Motor neuron (in vitro differentiated cells): ENCODE results near the gene ZNF70. TPM values are rescaled to one million over a fixed set of nuclear protein-coding genes. Genes with fewer than 3 reads are reported as not detected.

Experiments
- ATAC-seq, 8 experiments: fragments of 200-7000 bp; cut with Tn5 transposase; replicated peaks in 6 of 8; 2 replicates each; pipeline ENCODE4 v1.8.0; 2021; ENCODE audit warnings: mild to moderate bottlenecking in 8 of 8, moderate library complexity in 8 of 8
- H3K27ac ChIP-seq, 2 donors: fragments of 250-450 bp; sonication (Bioruptor Pico); 2 replicates each; pipeline ENCODE4 v1.9.0; 2021; ENCODE audit warnings: antibody characterized with exemption in 2 of 2, mild to moderate bottlenecking in 2 of 2, moderate library complexity in 1 of 2
- H3K4me1 ChIP-seq, 2 donors: fragments of 250-450 bp; sonication (Bioruptor Pico); replicated peaks in 1 of 2; 2 replicates each; pipeline ENCODE4 v1.6.1; 2021; ENCODE audit warnings: antibody characterized with exemption in 2 of 2, mild to moderate bottlenecking in 2 of 2, moderate library complexity in 1 of 2
- H3K4me3 ChIP-seq, 5 donors: fragments of 250-450 bp; sonication (Bioruptor Pico); 2 replicates each; pipeline ENCODE4 v1.9.0; 2021; ENCODE audit warnings: antibody characterized with exemption in 5 of 5, mild to moderate bottlenecking in 5 of 5, moderate library complexity in 4 of 5
- WGBS, 10 experiments: fragments of 450-650 bp; shearing (Covaris generic); methylation state at CpG; one replicate each; pipeline ENCODE4 v1.0.0; 2022; 5-methylcytosine and 5-hydroxymethylcytosine counted together
- in situ Hi-C, 9 experiments: fragments of 400-800 bp; cut with MboI; loops; one replicate each; pipeline ENCODE4 v1.15.0; 2021; ENCODE audit warnings: low sequenced_read_pairs in 9 of 9, low pct_unique_long_range_greater_than_20kb in 2 of 9; ENCODE audit not compliant: unreplicated experiment in 9 of 9
- total RNA-seq, 8 experiments: library from RNA; unstranded; fragments of 300-600 nt; gene quantifications; 2 replicates each; pipeline versions ENCODE4 v1.2.3 to v1.2.4, GENCODE V29; 2022

ZNF70 gene
- total RNA-seq, 8 experiments from 2014 or later = 5.7 to 11.1 (median 7.8) TPM

- H3K4me1 ChIP-seq = peaks cover 21 to 29% of the 10 kb centered on the region in 2 donors
- no peak for ATAC-seq
- in situ Hi-C loops = no loop called here
- WGBS, 10 experiments = 30 to 100% (median 82%) methylated on average over 1 to 7 of the region's 8 CpGs
- H3K4me3 ChIP-seq = no peak overlapping the region
- H3K27ac ChIP-seq = no peak overlapping the region
Observed at GRCh38 chr22:23784215-23784732, 33.4 kb upstream of the ZNF70 start.

- Histone ChIP-seq H3K4me3 (no peak overlapping the region), H3K27ac (no peak overlapping the region), H3K4me1 (peaks cover 15 to 21% of the 10 kb centered on the region in 2 donors)
- WGBS, 10 experiments = 67 to 100% (median 80%) methylated on average over 1 to 2 of the region's 15 CpGs; no CpG with 5 or more reads in 7 of the 10 experiments
- in situ Hi-C loops = no loop called here
- no peak for ATAC-seq
Observed at GRCh38 chr22:23783265-23784150, 32.6 kb upstream of the ZNF70 start.

GRCh38 chr22:23782703-23783102 lies 31.8 kb upstream of the ZNF70 start:
- WGBS, 10 experiments = no CpG with 5 or more reads among the region's 1 CpG
- ATAC-seq = no peak
- no peak overlapping the region for H3K27ac ChIP-seq
- no peak overlapping the region for H3K4me3 ChIP-seq
- in situ Hi-C loops = no loop called here
- H3K4me1 ChIP-seq = peaks cover 8 to 15% of the 10 kb centered on the region in 2 donors

GRCh38 chr22:23782252-23782651 lies 31.3 kb upstream of the ZNF70 start:
- H3K27ac ChIP-seq = no peak overlapping the region
- in situ Hi-C loops = no loop called here
- H3K4me1 ChIP-seq = peaks cover 8 to 15% of the 10 kb centered on the region in 2 donors
- ATAC-seq = no peak
- no peak overlapping the region for H3K4me3 ChIP-seq
- 93 to 100% (median 100%) methylated on average over 1 to 3 of the region's 16 CpGs; no CpG with 5 or more reads in 7 of the 10 experiments for WGBS, 10 experiments

- peak; percentile 21 to 97 (median 42) for ATAC-seq
- 0 to 92% (median 20%) methylated on average over 1 to 7 of the region's 14 CpGs; no CpG with 5 or more reads in 3 of the 10 experiments for WGBS, 10 experiments
- no peak overlapping the region for H3K4me3 ChIP-seq
- in situ Hi-C loops = no loop called here
- peaks cover 8 to 15% of the 10 kb centered on the region in 2 donors for H3K4me1 ChIP-seq
- H3K27ac ChIP-seq = no peak overlapping the region
Observed at GRCh38 chr22:23781511-23782183, 30.7 kb upstream of the ZNF70 start.

- Histone ChIP-seq H3K4me3 (no peak overlapping the region), H3K27ac (no peak overlapping the region), H3K4me1 (peaks cover 4 to 10% of the 10 kb centered on the region in 2 donors)
- peak in 5 of 8 experiments; percentile 21 to 53 (median 33) for ATAC-seq
- WGBS, 10 experiments = 71 to 86% methylated on average over 3 to 10 of the region's 15 CpGs; no CpG with 5 or more reads in 8 of the 10 experiments
- in situ Hi-C loops = no loop called here
Observed at GRCh38 chr22:23781065-23781464, 30.2 kb upstream of the ZNF70 start.

GRCh38 chr22:23780146-23780748 lies 29.3 kb upstream of the ZNF70 start:
- WGBS, 10 experiments = 90 to 100% (median 92%) methylated on average over 2 to 4 of the region's 20 CpGs; no CpG with 5 or more reads in 7 of the 10 experiments
- Histone ChIP-seq H3K4me3 (no peak overlapping the region), H3K4me1 (peaks cover 4 to 10% of the 10 kb centered on the region in 2 donors), H3K27ac (no peak overlapping the region)
- no peak for ATAC-seq
- in situ Hi-C loops = no loop called here

- Histone ChIP-seq H3K4me1 (peaks cover 4 to 10% of the 10 kb centered on the region in 2 donors), H3K4me3 (no peak overlapping the region), H3K27ac (no peak overlapping the region)
- in situ Hi-C loops = no loop called here
- ATAC-seq = no peak
- whole genome bisulfite sequencing, 10 experiments = 67 to 100% (median 76%) methylated on average over 1 to 3 of the region's 5 CpGs; no CpG with 5 or more reads in 7 of the 10 experiments
Observed at GRCh38 chr22:23779731-23780130, 28.8 kb upstream of the ZNF70 start.

- ATAC-seq = no peak
- in situ Hi-C loops = no loop called here
- Histone ChIP-seq H3K4me3 (no peak overlapping the region), H3K4me1 (peaks cover 4 to 10% of the 10 kb centered on the region in 2 donors), H3K27ac (no peak overlapping the region)
- WGBS, 10 experiments = 74 to 100% (median 88%) methylated on average over 2 to 5 of the region's 16 CpGs; no CpG with 5 or more reads in 7 of the 10 experiments
Observed at GRCh38 chr22:23779083-23779482, 28.2 kb upstream of the ZNF70 start.

- Histone ChIP-seq H3K4me3 (no peak overlapping the region), H3K27ac (no peak overlapping the region), H3K4me1 (peaks cover 4 to 12% of the 10 kb centered on the region in 2 donors)
- WGBS, 10 experiments = 80 to 100% (median 92%) methylated on average over 1 to 2 of the region's 3 CpGs; no CpG with 5 or more reads in 7 of the 10 experiments
- no peak for ATAC-seq
- in situ Hi-C loops = no loop called here
Observed at GRCh38 chr22:23778577-23778900, 27.6 kb upstream of the ZNF70 start.

- peaks cover 4 to 17% of the 10 kb centered on the region in 2 donors for H3K4me1 ChIP-seq
- ATAC-seq = no peak
- H3K4me3 ChIP-seq = no peak overlapping the region
- in situ Hi-C loops = no loop called here
- WGBS, 10 experiments = 80 to 94% (median 89%) methylated on average over 2 to 6 of the region's 11 CpGs; no CpG with 5 or more reads in 4 of the 10 experiments
- H3K27ac ChIP-seq = no peak overlapping the region
Observed at GRCh38 chr22:23777776-23778576, 27.1 kb upstream of the ZNF70 start.

GRCh38 chr22:23775779-23776375 lies 25.0 kb upstream of the ZNF70 start:
- 17 to 100% (median 60%) methylated on average over 1 to 2 of the region's 3 CpGs; no CpG with 5 or more reads in 4 of the 10 experiments for WGBS, 10 experiments
- Histone ChIP-seq H3K27ac (no peak overlapping the region), H3K4me1 (peaks cover 5 to 19% of the 10 kb centered on the region in 2 donors), H3K4me3 (no peak overlapping the region)
- no peak for ATAC-seq
- in situ Hi-C loops = no loop called here
